Ovary (tissue), 3 donors: ENCODE results near the gene PAK3.

Experiments
- EP300 ChIP-seq: sonication (generic); formaldehyde crosslinking; IDR thresholded peaks from one replicate; pipeline ENCODE4 v1.6.1; 2017; ENCODE audit warnings: antibody characterized with exemption
- POLR2A ChIP-seq: fragments of 450-650 bp; IDR thresholded peaks from one replicate; pipeline ENCODE4 v1.6.1; 2017; ENCODE audit warnings: antibody characterized with exemption, mild to moderate bottlenecking, moderate library complexity
- TF ChIP-seq, protein P1 (sequence below), 3 donors: fragments of 450-650 bp in 2 of 3; fragments of 200-600 bp in 1 of 3; IDR thresholded peaks; one replicate each; pipeline versions ENCODE4 v1.5.1 to v1.8.0; 2016 to 2022; ENCODE audit warnings: antibody characterized with exemption in 3 of 3, mild to moderate bottlenecking in 1 of 3
- donor health status: DM: no; HTN: no; CAD: no.

DNA sequence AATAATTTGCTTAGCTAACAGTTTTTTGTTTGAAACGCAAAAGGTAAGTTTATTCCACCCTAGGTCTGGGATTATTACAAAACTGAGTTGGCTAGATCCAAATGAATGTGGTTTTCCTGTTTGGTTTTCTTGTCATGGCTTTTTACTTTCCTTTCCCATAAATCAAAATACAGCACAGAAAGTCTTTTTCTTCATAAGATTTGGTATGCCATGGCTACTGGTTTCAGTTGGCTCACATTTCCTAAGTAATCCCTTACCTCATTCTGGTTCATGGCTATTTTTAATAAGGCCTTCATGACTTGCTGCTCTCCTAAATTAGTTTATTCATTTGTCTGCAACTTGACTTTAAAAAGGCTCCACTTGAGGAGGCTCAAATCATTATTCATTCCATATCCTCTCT lies 12.9 kb upstream of the PAK3 start:
- TF ChIP-seq, protein P1, sequence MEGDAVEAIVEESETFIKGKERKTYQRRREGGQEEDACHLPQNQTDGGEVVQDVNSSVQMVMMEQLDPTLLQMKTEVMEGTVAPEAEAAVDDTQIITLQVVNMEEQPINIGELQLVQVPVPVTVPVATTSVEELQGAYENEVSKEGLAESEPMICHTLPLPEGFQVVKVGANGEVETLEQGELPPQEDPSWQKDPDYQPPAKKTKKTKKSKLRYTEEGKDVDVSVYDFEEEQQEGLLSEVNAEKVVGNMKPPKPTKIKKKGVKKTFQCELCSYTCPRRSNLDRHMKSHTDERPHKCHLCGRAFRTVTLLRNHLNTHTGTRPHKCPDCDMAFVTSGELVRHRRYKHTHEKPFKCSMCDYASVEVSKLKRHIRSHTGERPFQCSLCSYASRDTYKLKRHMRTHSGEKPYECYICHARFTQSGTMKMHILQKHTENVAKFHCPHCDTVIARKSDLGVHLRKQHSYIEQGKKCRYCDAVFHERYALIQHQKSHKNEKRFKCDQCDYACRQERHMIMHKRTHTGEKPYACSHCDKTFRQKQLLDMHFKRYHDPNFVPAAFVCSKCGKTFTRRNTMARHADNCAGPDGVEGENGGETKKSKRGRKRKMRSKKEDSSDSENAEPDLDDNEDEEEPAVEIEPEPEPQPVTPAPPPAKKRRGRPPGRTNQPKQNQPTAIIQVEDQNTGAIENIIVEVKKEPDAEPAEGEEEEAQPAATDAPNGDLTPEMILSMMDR (IDR thresholded peaks at IDR 0.05): no peak
- TF ChIP-seq POLR2A (no peak), EP300 (no peak)
